Chondrocyte (in vitro differentiated cells): ENCODE results near the gene CDK17. TPM values are rescaled to one million over a fixed set of nuclear protein-coding genes. Genes with fewer than 3 reads are reported as not detected.
"Not testable (repeated sequence)": the region's sequence is repeated elsewhere in the genome, so short reads cannot be mapped to it uniquely, and the experiment has no call there.

Experiments used
- DNase-seq: peaks from one replicate; pipeline ENCODE4 v3.0.0; 2021; ENCODE audit warnings: mixed read lengths, low spot score
- H3K27ac Mint-ChIP-seq: one replicate; pipeline ENCODE4 v1.8.0; 2021; ENCODE audit warnings: mild to moderate bottlenecking, moderate library complexity, mixed read lengths; ENCODE audit not compliant: unreplicated experiment
- H3K27me3 Mint-ChIP-seq: 2 replicates; pipeline ENCODE4 v1.8.0; 2021; ENCODE audit warnings: low read depth, mixed read lengths
- H3K36me3 Mint-ChIP-seq: 2 replicates; pipeline ENCODE4 v1.8.0; 2021; ENCODE audit warnings: low read depth, mixed read lengths
- H3K4me1 Mint-ChIP-seq: 2 replicates; pipeline ENCODE4 v1.8.0; 2021; ENCODE audit warnings: low read depth, mild to moderate bottlenecking, mixed read lengths
- H3K4me3 Mint-ChIP-seq: one replicate; pipeline ENCODE4 v1.8.0; 2021; ENCODE audit warnings: mild to moderate bottlenecking, moderate library complexity, mixed read lengths; ENCODE audit not compliant: unreplicated experiment
- H3K9me3 Mint-ChIP-seq: 2 replicates; pipeline ENCODE4 v1.8.0; 2021; ENCODE audit warnings: low read depth, mixed read lengths
- total RNA-seq: library from RNA; stranded (reverse); gene quantifications from 3 replicates; pipeline ENCODE4 v1.2.1, GENCODE V29; 2021
- TF ChIP-seq, protein P1 (sequence below): fragments of 200-600 bp; sonication (generic); IDR thresholded peaks from 2 replicates; pipeline ENCODE4 v1.5.0; 2021; ENCODE audit warnings: antibody characterized with exemption, mild to moderate bottlenecking, moderate library complexity

The CDK17 gene
- total RNA-seq, 1 donor from 2014 or later = 28.5 TPM

DNA sequence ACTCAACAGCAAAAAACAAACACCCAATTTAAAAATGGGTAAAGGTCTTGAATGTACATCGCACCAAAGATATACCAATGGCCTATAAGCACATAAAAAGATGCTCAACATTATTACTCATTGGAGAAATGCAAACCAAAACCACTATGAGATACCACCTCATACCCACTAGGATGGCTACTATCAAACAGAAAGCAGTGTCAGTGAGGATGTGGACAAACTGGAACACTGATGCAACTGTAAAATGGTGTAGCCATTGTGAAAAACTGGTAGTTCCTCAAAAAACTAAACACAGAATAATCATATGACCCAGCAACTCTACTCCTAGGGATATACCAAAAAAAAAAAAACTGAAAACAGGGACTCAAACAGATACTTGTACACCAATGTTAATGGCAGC, 49.3 kb downstream of the CDK17 start:
- Mint-ChIP-seq H3K36me3 (no peaks in the 10 kb centered on the region), H3K27ac (peak overlapping the region; percentile 3), H3K9me3 (no peaks in the 10 kb centered on the region), H3K27me3 (no peaks in the 10 kb centered on the region), H3K4me3 (no peak overlapping the region), H3K4me1 (peaks cover 47% of the 10 kb centered on the region)
- TF ChIP-seq, protein P1, sequence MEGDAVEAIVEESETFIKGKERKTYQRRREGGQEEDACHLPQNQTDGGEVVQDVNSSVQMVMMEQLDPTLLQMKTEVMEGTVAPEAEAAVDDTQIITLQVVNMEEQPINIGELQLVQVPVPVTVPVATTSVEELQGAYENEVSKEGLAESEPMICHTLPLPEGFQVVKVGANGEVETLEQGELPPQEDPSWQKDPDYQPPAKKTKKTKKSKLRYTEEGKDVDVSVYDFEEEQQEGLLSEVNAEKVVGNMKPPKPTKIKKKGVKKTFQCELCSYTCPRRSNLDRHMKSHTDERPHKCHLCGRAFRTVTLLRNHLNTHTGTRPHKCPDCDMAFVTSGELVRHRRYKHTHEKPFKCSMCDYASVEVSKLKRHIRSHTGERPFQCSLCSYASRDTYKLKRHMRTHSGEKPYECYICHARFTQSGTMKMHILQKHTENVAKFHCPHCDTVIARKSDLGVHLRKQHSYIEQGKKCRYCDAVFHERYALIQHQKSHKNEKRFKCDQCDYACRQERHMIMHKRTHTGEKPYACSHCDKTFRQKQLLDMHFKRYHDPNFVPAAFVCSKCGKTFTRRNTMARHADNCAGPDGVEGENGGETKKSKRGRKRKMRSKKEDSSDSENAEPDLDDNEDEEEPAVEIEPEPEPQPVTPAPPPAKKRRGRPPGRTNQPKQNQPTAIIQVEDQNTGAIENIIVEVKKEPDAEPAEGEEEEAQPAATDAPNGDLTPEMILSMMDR = no peak
- DNase-seq = no peak

DNA sequence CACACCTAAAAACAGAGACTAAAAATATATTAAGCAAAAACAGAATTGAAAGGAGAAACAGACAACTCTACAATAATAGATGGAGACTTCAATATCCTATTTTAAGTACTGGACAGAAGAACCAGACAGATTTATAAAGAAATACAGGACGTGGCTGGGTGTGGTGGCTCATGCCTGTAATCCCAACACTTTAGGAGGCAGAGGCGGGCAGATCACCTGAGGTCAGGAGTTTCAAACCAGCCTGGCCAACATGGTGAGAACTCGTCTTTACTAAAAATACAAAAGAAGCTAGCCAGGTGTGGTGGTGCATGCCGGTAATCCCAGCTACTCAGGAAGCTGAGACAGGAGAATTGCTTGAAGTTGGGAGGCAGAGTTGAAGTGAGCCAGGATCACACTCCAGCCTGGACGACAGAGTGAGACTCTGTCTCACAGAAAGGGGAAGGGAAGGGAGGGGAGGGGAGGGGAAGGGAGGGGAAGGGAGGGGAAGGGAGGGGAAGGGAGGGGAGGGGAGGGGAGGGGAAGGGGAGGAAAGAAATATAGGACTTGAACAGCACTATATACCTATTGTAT, 53.0 kb downstream of the CDK17 start:
- H3K27ac Mint-ChIP-seq = peak overlapping the region; percentile 86
- no peaks in the 10 kb centered on the region for H3K27me3 Mint-ChIP-seq
- H3K9me3 Mint-ChIP-seq = peaks cover 17% of the 10 kb centered on the region
- no peak for DNase-seq
- peak overlapping the region; percentile 32 for H3K4me3 Mint-ChIP-seq
- peaks cover 11% of the 10 kb centered on the region for H3K36me3 Mint-ChIP-seq
- TF ChIP-seq, protein P1 = no peak
- H3K4me1 Mint-ChIP-seq = peaks cover 21% of the 10 kb centered on the region

DNA sequence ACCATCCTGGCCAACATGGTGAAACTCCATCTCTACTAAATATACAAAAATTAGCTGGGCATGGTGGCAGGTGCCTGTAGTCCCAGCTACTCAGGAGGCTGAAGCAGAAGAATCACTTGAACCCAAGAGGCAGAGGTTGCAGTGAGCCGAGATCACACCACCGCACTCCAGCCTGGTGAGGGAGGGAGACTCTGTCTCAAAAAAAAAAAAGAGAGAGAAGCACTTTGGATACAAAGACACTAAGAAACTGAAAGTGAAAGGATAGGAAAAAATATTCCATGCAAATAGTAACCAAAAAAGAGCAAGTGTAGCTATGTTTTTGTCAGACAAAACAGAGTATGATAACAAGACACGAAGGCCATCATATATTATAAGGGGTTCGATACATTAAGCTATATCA, 53.5 kb downstream of the CDK17 start:
- not testable (repeated sequence) for H3K27me3 Mint-ChIP-seq, DNase-seq
- Mint-ChIP-seq H3K36me3 (peaks cover 11% of the 10 kb centered on the region), H3K4me3 (peak overlapping the region; percentile 32), H3K4me1 (peaks cover 16% of the 10 kb centered on the region), H3K27ac (peak overlapping the region; percentile 86), H3K9me3 (peaks cover 17% of the 10 kb centered on the region)

DNA sequence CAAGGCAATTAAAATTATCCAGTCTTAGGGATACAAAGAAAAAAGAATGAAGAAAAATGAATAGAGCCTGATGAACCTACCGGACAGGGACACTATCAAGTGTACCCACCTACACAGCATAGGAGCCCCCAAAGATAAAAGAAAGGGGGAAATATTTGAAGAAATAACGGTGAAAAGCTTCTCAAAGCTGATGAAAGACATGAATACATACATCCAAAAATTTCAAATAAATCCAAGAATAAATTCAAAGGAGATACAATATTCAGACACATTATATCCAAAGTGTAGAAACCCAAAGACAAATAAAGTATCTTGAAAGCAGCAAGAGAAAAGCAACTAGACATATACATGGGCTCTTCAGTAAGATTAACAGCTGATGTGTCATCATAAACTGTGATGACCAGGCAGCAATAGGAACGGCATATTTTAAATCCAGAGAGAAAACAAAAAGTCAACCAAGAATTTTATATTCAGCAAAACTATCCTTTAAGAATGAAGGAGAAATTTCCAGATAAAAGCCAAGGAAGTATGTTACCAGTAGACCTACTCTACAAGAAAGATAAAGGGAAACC, 56.0 kb downstream of the CDK17 start:
- H3K36me3 Mint-ChIP-seq = peaks cover 11% of the 10 kb centered on the region
- no peak overlapping the region for H3K27ac Mint-ChIP-seq
- H3K4me3 Mint-ChIP-seq = no peak overlapping the region
- H3K27me3 Mint-ChIP-seq = no peaks in the 10 kb centered on the region
- H3K4me1 Mint-ChIP-seq = peaks cover 26% of the 10 kb centered on the region
- no peak for DNase-seq
- H3K9me3 Mint-ChIP-seq = peaks cover 17% of the 10 kb centered on the region
- TF ChIP-seq, protein P1 = no peak

DNA sequence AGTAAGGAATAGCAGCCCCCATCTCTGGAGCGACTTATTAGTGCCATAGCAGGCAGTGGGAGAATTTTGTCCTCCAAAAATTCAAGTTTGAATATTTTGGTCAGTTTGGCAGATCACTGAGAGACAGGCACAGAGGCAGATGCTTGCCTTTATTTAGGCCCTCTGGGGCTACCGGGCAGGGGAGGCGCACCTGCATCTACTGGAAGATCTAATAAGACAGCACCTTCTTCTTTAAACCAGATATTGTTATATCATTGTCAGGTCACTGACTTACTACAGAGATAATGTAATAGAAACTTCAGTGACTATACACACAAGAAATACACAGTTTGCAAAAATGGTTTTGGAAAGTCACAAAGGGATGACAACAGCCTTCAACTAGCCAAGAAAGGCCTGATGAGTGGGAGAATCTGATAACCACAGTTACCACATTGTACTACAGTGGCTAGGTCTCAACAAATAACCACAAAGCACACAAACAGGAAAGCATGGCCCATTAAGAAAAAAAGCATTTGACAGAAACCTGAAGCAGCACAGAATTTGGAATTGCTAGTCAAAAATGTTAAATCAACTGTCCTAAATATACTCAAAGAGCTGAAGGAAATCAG, 56.8 kb downstream of the CDK17 start:
- no peak overlapping the region for H3K27ac Mint-ChIP-seq
- no peak overlapping the region for H3K4me3 Mint-ChIP-seq
- peaks cover 17% of the 10 kb centered on the region for H3K9me3 Mint-ChIP-seq
- peaks cover 11% of the 10 kb centered on the region for H3K36me3 Mint-ChIP-seq
- peaks cover 32% of the 10 kb centered on the region for H3K4me1 Mint-ChIP-seq
- TF ChIP-seq, protein P1 = no peak
- H3K27me3 Mint-ChIP-seq = no peaks in the 10 kb centered on the region
- no peak for DNase-seq

DNA sequence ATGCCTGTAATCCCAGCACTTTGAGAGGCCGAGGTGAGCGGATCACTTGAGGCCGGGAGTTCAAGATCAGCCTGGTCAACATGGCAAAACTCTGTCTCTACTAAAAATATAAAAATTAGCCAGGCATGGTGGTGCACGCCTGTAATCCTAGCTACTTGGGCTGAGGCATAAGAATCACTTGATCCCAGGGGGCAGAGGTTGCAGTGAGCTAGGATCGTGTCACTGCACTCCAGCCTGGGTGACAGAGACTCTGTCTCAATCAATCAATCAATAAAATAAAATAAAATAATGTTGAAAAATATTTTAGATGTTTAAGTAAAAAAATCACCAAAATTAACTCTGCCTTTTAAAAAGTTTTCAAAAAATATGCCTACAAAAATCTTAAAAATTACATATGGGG, 60.6 kb downstream of the CDK17 start:
- not testable (repeated sequence) for H3K4me3 Mint-ChIP-seq, DNase-seq, H3K27me3 Mint-ChIP-seq, H3K27ac Mint-ChIP-seq
- Mint-ChIP-seq H3K9me3 (peaks cover 26% of the 10 kb centered on the region), H3K4me1 (peaks cover 17% of the 10 kb centered on the region), H3K36me3 (peaks cover 10% of the 10 kb centered on the region)
